K562 (cell line): Measurements from ENCODE around the gene TIGIT. TPM values are rescaled to one million over a fixed set of nuclear protein-coding genes. Genes with fewer than 3 reads are reported as not detected.

Source experiments
- ATAC-seq: fragments of 200-7000 bp; cut with Tn5 transposase; 3 replicates; pipeline ENCODE4 v1.9.1; 2020; ENCODE audit warnings: moderate library complexity
- BruUV-seq: library from RNA; stranded (reverse); fragments of 400-500 nt; replicated peaks from 2 replicates; lab custom pipeline; 2021; lab: Mats Ljungman, UMichigan
- CTCF ChIA-PET: fragments of 300-600 bp; formaldehyde crosslinking; extraction: SDS; loops from one replicate; lab custom pipeline; 2021; ENCODE audit warnings: low intra/inter-chr PET ratio; lab: Yijun Ruan, JAX
- POLR2A ChIA-PET: fragments of 300-600, 350-650 bp; sonication (Branson Sonifier 250); formaldehyde crosslinking; extraction: SDS; loops from one replicate; lab custom pipeline; 2021; ENCODE audit warnings: antibody characterized with exemption, inconsistent platforms; lab: Yijun Ruan, JAX
- DNase-seq, 4 experiments: peaks; one replicate each; pipeline versions ENCODE4 v3.0.0 to v3.0.0-alpha.2; 2011 to 2018; ENCODE audit warnings: low spot score in 3 of 4, mixed read lengths in 3 of 4; ENCODE audit errors: extremely low read depth in 1 of 4
- FAIRE-seq: peaks from 2 replicates; lab custom pipeline; 2011; peaks lifted over from hg19 to GRCh38; lab: Jason Lieb, UNC
- H2AFZ ChIP-seq: 2 replicates; pipeline ENCODE4 v1.6.0; 2011; ENCODE audit warnings: low read depth, low read length, control low read depth, inconsistent platforms
- H3K27ac ChIP-seq: fragments of 200-600 bp; 3 replicates; pipeline ENCODE4 v1.8.0; 2011; ENCODE audit warnings: low read depth, mild to moderate bottlenecking, control low read depth, inconsistent platforms, low read length, moderate library complexity, mixed read lengths; ENCODE audit errors: extremely low read depth
- H3K27me3 ChIP-seq, 2 experiments: fragments of 300-600 bp in 1 of 2; 2 replicates in 1 of 2; 3 replicates in 1 of 2; pipeline versions ENCODE4 v1.6.0 to v1.8.0; 2011; ENCODE audit warnings: inconsistent platforms in 2 of 2, low read length in 2 of 2, mild to moderate bottlenecking in 1 of 2, mixed read lengths in 1 of 2, moderate library complexity in 1 of 2; ENCODE audit not compliant: control insufficient read depth in 2 of 2, insufficient read depth in 2 of 2
- H3K36me3 ChIP-seq: fragments of 300-600 bp; 3 replicates; pipeline ENCODE4 v1.8.0; 2011; ENCODE audit warnings: mild to moderate bottlenecking, low read length, inconsistent platforms; ENCODE audit not compliant: control insufficient read depth, insufficient read depth
- H3K4me1 ChIP-seq, 2 experiments: fragments of 200-600 bp in 1 of 2; replicated peaks in 1 of 2; 2 replicates in 1 of 2; 3 replicates in 1 of 2; pipeline versions ENCODE4 v1.5.1 to v1.8.0; 2011; ENCODE audit warnings: inconsistent platforms in 2 of 2, low read length in 2 of 2, mild to moderate bottlenecking in 1 of 2, mixed read lengths in 1 of 2, moderate library complexity in 1 of 2; ENCODE audit not compliant: control insufficient read depth in 2 of 2, insufficient read depth in 2 of 2
- H3K4me2 ChIP-seq: 2 replicates; pipeline ENCODE4 v1.6.1; 2011; ENCODE audit warnings: low read length, control low read depth, inconsistent platforms, mixed read lengths; ENCODE audit not compliant: insufficient read depth
- H3K4me3 ChIP-seq: fragments of 200-600 bp; sonication (generic), shearing (Covaris generic); 2 replicates; pipeline ENCODE4 v1.5.1; 2016; ENCODE audit warnings: control low read depth, inconsistent platforms
- H3K79me2 ChIP-seq: fragments of 200-600 bp; 3 replicates; pipeline ENCODE4 v1.8.0; 2011; ENCODE audit warnings: low read length, inconsistent platforms; ENCODE audit not compliant: control insufficient read depth, insufficient read depth
- H3K9ac ChIP-seq, 2 experiments: 2 replicates each; pipeline versions ENCODE4 v1.6.0 to v1.6.1; 2011; ENCODE audit warnings: low read depth in 2 of 2, low read length in 2 of 2, control low read depth in 1 of 2, inconsistent platforms in 1 of 2, mild to moderate bottlenecking in 1 of 2, mixed read lengths in 1 of 2; ENCODE audit not compliant: insufficient read depth in 1 of 2
- H3K9me1 ChIP-seq: one replicate; pipeline ENCODE4 v1.6.0; 2011; ENCODE audit warnings: inconsistent platforms, mild to moderate bottlenecking, low read length, moderate library complexity; ENCODE audit not compliant: control insufficient read depth, insufficient read depth
- H3K9me3 ChIP-seq: replicated peaks from 2 replicates; pipeline ENCODE4 v1.5.1; 2011; ENCODE audit warnings: low read depth, low read length, inconsistent platforms; ENCODE audit not compliant: control insufficient read depth, insufficient read depth
- H4K20me1 ChIP-seq: replicated peaks from 2 replicates; pipeline ENCODE4 v1.6.1; 2011; ENCODE audit warnings: low read length, inconsistent platforms, mixed read lengths; ENCODE audit not compliant: control insufficient read depth, insufficient read depth
- CBX1 ChIP-seq: sonication (generic); IDR thresholded peaks from 2 replicates; pipeline ENCODE4 v1.6.1; 2016; ENCODE audit warnings: antibody characterized with exemption, low read depth, mild to moderate bottlenecking
- CBX3 ChIP-seq, 2 experiments: IDR thresholded peaks; 1 replicate in 1 of 2; 2 replicates in 1 of 2; pipeline ENCODE4 v1.6.1; 2012; ENCODE audit warnings: inconsistent platforms in 2 of 2, low read length in 2 of 2, borderline replicate concordance in 1 of 2, control low read depth in 1 of 2
- CHD2 ChIP-seq: IDR thresholded peaks from 2 replicates; pipeline ENCODE4 v1.6.1; 2011; ENCODE audit warnings: low read depth, low read length
- LARP7 ChIP-seq: fragments of 450-650 bp; IDR thresholded peaks from 2 replicates; pipeline ENCODE4 v1.6.1; 2016
- RBFOX2 ChIP-seq: fragments of 200-400 bp; formaldehyde crosslinking; IDR thresholded peaks from 2 replicates; pipeline ENCODE4 v1.6.1; 2017; ENCODE audit warnings: low read depth, mild to moderate bottlenecking, low read length, moderate library complexity
- SRSF1 ChIP-seq: fragments of 200-400 bp; formaldehyde crosslinking; IDR thresholded peaks from 2 replicates; pipeline ENCODE4 v1.6.1; 2017; ENCODE audit warnings: mild to moderate bottlenecking, low read depth, low read length, moderate library complexity
- STAG1 ChIP-seq: sonication (generic); formaldehyde crosslinking; IDR thresholded peaks from 2 replicates; pipeline ENCODE4 v1.5.0; 2020; ENCODE audit warnings: missing genetic modification reagents, borderline replicate concordance
- SUPT5H ChIP-seq: fragments of 450-650 bp; IDR thresholded peaks from 2 replicates; pipeline ENCODE4 v1.6.1; 2016
- ZNF717 ChIP-seq: fragments of 250-450 bp; sonication (Bioruptor Pico); IDR thresholded peaks from 2 replicates; pipeline ENCODE4 v1.5.0; 2021
- WGBS: fragments of 100-300 bp; shearing (Covaris generic); methylation state at CpG from one replicate; pipeline ENCODE4 v1.1.6; 2016; ENCODE audit warnings: low coverage, mixed read lengths; ENCODE audit not compliant: insufficient coverage; ENCODE audit errors: missing lambda C conversion rate; 5-methylcytosine and 5-hydroxymethylcytosine counted together
- in situ Hi-C: fragments of 300-500 bp; cut with MboI; formaldehyde crosslinking; loops from 4 replicates; pipeline ENCODE4 v1.15.0; 2018; ENCODE audit warnings: inconsistent platforms, mixed read lengths
- intact Hi-C: fragments of 100-400 bp; cut with micrococcal nuclease; formaldehyde crosslinking; loops from 2 replicates; pipeline ENCODE4 v1.14.2; 2022
- polyA plus RNA-seq, 8 experiments: library from polyadenylated mRNA; depleted of rRNA in 4 of 8; stranded (reverse) in 5 of 8; unstranded in 3 of 8; fragments of >200 nt; fragmentation: Nextera tagmentation in 2 of 8; fragmentation: Illumina TruSeq in 1 of 8; extraction: Ambion mirVana in 2 of 8; extraction: Trizol in 1 of 8; gene quantifications; 2 replicates each; pipeline versions ENCODE4 v1.2.1 to v1.2.3, GENCODE V29; 2011 to 2014; ENCODE audit warnings: inconsistent platforms in 1 of 8, missing spikeins in 1 of 8
- total RNA-seq, 7 experiments: library from RNA; depleted of rRNA in 6 of 7; stranded (reverse); fragments of >200 nt in 6 of 7; fragmentation: Illumina TruSeq in 2 of 7; extraction: Trizol in 2 of 7; gene quantifications; 2 replicates each; pipeline versions ENCODE4 v1.2.1 to v1.2.3, GENCODE V29; 2011 to 2021; ENCODE audit warnings: low replicate concordance in 1 of 7
- TF ChIP-seq, protein P1 (sequence below): fragments of 250-450 bp; sonication (Bioruptor Pico); IDR thresholded peaks from 2 replicates; pipeline ENCODE4 v1.8.0; 2021; ENCODE audit warnings: moderate library complexity, mild to moderate bottlenecking, inconsistent platforms
- TF ChIP-seq, protein P2 (sequence below), 2 experiments: IDR thresholded peaks; 2 replicates each; pipeline ENCODE4 v1.6.1; 2012; ENCODE audit warnings: improper control_type of control experiment in 2 of 2, low read depth in 2 of 2, low read length in 2 of 2, borderline replicate concordance in 1 of 2

TIGIT gene
- total and polyA plus RNA-seq, 9 of the 15 experiments (the other 6 are each of a cell fraction or from before 2014, with no cell fraction given) = 0.11 TPM; not detected in 8

DNA sequence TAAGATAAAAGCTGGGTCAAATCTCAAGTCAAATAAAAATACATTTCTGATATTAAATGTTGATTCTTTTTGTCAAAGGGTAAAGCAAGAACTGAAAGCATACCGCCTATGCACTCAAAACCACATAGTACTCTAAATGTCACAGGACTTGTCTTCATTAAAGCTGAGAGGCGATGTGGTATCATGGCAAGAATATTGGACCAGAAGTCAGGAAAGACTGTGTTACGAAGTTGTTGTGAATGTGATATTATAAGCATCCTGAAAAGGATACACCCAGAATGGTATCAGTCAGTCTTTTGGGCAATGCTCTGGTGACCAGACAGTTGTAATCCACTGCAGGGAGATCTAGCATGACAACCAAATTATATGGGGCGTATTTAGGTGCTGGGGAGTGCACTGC is 33.8 kb downstream of the TIGIT start:
- Histone ChIP-seq H3K9me1 (no peaks in the 10 kb centered on the region), H3K9me3 (no peaks in the 10 kb centered on the region), H3K27me3 (no peaks in the 10 kb centered on the region), H3K4me1 (no peaks in the 10 kb centered on the region)
- DNase-seq (no peak), ATAC-seq (no peak), FAIRE-seq (no peak)
- in situ Hi-C loops = no loop called here
- no TSS peak for BruUV-seq
- 5% methylated on average over 4 of the region's 4 CpGs for WGBS
- TF ChIP-seq CBX1 (no peak), CHD2 (no peak), ZNF717 (no peak), STAG1 (CRISPR knock-in tag) (no peak), LARP7 (no peak), SRSF1 (no peak), RBFOX2 (no peak), SUPT5H (no peak), CBX3 (IDR thresholded peaks at IDR 0.05; ENCODE audit: borderline replicate concordance in 1 of 2, low read length in 2 of 2) (no peak)
- TF ChIP-seq, protein P1, sequence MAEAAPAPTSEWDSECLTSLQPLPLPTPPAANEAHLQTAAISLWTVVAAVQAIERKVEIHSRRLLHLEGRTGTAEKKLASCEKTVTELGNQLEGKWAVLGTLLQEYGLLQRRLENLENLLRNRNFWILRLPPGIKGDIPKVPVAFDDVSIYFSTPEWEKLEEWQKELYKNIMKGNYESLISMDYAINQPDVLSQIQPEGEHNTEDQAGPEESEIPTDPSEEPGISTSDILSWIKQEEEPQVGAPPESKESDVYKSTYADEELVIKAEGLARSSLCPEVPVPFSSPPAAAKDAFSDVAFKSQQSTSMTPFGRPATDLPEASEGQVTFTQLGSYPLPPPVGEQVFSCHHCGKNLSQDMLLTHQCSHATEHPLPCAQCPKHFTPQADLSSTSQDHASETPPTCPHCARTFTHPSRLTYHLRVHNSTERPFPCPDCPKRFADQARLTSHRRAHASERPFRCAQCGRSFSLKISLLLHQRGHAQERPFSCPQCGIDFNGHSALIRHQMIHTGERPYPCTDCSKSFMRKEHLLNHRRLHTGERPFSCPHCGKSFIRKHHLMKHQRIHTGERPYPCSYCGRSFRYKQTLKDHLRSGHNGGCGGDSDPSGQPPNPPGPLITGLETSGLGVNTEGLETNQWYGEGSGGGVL (CRISPR knock-in tag) = no peak
- TF ChIP-seq, protein P2, sequence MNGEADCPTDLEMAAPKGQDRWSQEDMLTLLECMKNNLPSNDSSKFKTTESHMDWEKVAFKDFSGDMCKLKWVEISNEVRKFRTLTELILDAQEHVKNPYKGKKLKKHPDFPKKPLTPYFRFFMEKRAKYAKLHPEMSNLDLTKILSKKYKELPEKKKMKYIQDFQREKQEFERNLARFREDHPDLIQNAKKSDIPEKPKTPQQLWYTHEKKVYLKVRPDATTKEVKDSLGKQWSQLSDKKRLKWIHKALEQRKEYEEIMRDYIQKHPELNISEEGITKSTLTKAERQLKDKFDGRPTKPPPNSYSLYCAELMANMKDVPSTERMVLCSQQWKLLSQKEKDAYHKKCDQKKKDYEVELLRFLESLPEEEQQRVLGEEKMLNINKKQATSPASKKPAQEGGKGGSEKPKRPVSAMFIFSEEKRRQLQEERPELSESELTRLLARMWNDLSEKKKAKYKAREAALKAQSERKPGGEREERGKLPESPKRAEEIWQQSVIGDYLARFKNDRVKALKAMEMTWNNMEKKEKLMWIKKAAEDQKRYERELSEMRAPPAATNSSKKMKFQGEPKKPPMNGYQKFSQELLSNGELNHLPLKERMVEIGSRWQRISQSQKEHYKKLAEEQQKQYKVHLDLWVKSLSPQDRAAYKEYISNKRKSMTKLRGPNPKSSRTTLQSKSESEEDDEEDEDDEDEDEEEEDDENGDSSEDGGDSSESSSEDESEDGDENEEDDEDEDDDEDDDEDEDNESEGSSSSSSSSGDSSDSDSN (IDR thresholded peaks at IDR 0.05; ENCODE audit: borderline replicate concordance in 1 of 2, low read depth in 2 of 2, low read length in 2 of 2) = no peak
- TF ChIP-seq, all 486 proteins: peak for 0
- POLR2A ChIA-PET = no interaction called here
- no peak overlapping the region for H3K9ac ChIP-seq
- H3K4me3 ChIP-seq = no peak overlapping the region
- CTCF ChIA-PET = no interaction called here
- H3K79me2 ChIP-seq = no peaks in the 10 kb centered on the region
- H3K4me2 ChIP-seq = no peak overlapping the region
- intact Hi-C loops = no loop called here
- no peak overlapping the region for H3K27ac ChIP-seq
- no peaks in the 10 kb centered on the region for H4K20me1 ChIP-seq
- no peak overlapping the region for H2AFZ ChIP-seq
- H3K36me3 ChIP-seq = no peaks in the 10 kb centered on the region
